Ishikawa (cell line): Measurements from ENCODE around the gene RAD51B.
A peak's percentile ranks its signal among the peaks of the same experiment; 100 is the strongest.

Experiments used
- CEBPB ChIP-seq: IDR thresholded peaks from 2 replicates; pipeline ENCODE4 v1.6.1; 2012
- CREB1 ChIP-seq: IDR thresholded peaks from 2 replicates; pipeline ENCODE4 v1.6.1; 2012; ENCODE audit warnings: low read depth
- EGR1 ChIP-seq: IDR thresholded peaks from 2 replicates; pipeline ENCODE4 v1.6.1; 2012
- EP300 ChIP-seq: IDR thresholded peaks from 2 replicates; pipeline ENCODE4 v1.6.1; 2012; ENCODE audit warnings: borderline replicate concordance
- FOXM1 ChIP-seq: IDR thresholded peaks from 2 replicates; pipeline ENCODE4 v1.6.1; 2012; ENCODE audit warnings: low read depth, borderline replicate concordance
- MAX ChIP-seq: IDR thresholded peaks from 2 replicates; pipeline ENCODE4 v1.6.1; 2012
- NFIC ChIP-seq: IDR thresholded peaks from 2 replicates; pipeline ENCODE4 v1.6.1; 2012
- RAD21 ChIP-seq: IDR thresholded peaks from 2 replicates; pipeline ENCODE4 v1.6.1; 2012; ENCODE audit warnings: low read depth
- TAF1 ChIP-seq: IDR thresholded peaks from 2 replicates; pipeline ENCODE4 v1.6.1; 2012; ENCODE audit warnings: low read depth, mild to moderate bottlenecking
- TCF12 ChIP-seq: IDR thresholded peaks from 2 replicates; pipeline ENCODE4 v1.6.1; 2012; ENCODE audit warnings: low read depth
- TEAD4 ChIP-seq: IDR thresholded peaks from 2 replicates; pipeline ENCODE4 v1.6.1; 2012
- YY1 ChIP-seq: IDR thresholded peaks from 2 replicates; pipeline ENCODE4 v1.6.1; 2012; ENCODE audit warnings: low read depth
- ZBTB7A ChIP-seq: IDR thresholded peaks from 2 replicates; pipeline ENCODE4 v1.6.1; 2012; ENCODE audit warnings: low read depth
- TF ChIP-seq, protein P1 (sequence below): IDR thresholded peaks from 2 replicates; pipeline ENCODE4 v1.6.1; 2012; ENCODE audit warnings: low read depth, mild to moderate bottlenecking
- TF ChIP-seq, protein P2 (sequence below): IDR thresholded peaks from 2 replicates; pipeline ENCODE4 v1.6.1; 2012

Gene RAD51B

DNA sequence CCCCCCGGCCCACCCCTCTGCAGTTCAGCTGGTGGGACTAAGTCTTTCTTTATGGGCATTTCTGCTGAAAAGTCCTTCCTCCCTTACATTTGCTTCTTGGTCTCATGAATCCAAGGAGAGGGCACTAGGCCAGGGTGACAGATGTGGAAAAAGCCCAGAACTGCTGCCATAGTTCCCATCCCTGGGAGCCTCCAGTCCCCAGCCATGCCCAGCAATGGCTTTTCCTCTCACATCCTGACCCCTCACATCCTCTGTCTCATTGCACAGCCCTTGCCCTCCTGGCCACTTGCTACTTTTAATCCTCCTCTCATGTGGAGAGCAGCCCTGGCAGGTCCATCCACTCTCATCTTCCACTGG is 850.8 kb downstream of the RAD51B start:
- TF ChIP-seq TCF12, result no peak

- TF ChIP-seq EP300 (no peak), MAX (no peak), RAD21 (no peak), ZBTB7A (no peak), TEAD4 (no peak), TCF12 (no peak), EGR1 (no peak)
- TF ChIP-seq, protein P1, sequence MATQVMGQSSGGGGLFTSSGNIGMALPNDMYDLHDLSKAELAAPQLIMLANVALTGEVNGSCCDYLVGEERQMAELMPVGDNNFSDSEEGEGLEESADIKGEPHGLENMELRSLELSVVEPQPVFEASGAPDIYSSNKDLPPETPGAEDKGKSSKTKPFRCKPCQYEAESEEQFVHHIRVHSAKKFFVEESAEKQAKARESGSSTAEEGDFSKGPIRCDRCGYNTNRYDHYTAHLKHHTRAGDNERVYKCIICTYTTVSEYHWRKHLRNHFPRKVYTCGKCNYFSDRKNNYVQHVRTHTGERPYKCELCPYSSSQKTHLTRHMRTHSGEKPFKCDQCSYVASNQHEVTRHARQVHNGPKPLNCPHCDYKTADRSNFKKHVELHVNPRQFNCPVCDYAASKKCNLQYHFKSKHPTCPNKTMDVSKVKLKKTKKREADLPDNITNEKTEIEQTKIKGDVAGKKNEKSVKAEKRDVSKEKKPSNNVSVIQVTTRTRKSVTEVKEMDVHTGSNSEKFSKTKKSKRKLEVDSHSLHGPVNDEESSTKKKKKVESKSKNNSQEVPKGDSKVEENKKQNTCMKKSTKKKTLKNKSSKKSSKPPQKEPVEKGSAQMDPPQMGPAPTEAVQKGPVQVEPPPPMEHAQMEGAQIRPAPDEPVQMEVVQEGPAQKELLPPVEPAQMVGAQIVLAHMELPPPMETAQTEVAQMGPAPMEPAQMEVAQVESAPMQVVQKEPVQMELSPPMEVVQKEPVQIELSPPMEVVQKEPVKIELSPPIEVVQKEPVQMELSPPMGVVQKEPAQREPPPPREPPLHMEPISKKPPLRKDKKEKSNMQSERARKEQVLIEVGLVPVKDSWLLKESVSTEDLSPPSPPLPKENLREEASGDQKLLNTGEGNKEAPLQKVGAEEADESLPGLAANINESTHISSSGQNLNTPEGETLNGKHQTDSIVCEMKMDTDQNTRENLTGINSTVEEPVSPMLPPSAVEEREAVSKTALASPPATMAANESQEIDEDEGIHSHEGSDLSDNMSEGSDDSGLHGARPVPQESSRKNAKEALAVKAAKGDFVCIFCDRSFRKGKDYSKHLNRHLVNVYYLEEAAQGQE, result no peak
Measured at GRCh38 chr14:68671909-68672308, 852.3 kb downstream of the RAD51B start.

DNA sequence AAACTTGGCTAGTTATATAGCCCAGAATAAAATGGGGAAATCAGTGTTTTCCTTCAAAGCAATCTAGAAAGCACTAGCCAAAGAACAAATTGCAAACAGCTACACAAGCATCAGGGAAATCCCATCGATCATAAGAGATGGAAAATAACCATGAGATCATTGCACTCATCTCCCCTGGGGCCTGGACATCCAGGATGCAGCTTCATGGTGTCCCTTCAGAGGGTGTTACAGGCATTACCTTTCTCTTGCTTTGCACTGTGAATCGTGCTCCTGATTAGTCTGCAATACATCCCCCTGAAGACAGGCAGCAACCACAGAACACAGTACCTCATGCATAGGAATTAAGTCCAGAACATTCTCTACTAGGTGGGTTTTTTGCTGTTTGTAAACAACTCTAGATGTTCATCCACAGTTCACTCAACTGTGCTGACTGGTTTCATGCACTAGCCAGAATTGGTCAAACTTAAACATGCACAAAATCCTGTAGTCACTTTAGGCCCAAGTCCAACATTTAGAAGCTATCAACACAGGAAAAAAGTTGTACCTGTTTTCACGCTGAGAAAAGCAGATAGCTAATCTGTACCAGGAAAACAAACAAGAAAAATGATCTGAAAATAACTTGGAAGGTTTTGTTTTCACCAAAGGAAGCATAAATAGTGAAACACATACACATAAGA is 853.2 kb downstream of the RAD51B start:
- TF ChIP-seq NFIC (no peak), EGR1 (no peak), MAX (no peak), CEBPB (no peak), EP300 (no peak), RAD21 (no peak), TCF12 (no peak)

GRCh38 chr14:68673464-68673863 is 853.9 kb downstream of the RAD51B start:
- TF ChIP-seq TEAD4 (no peak), MAX (no peak), TAF1 (no peak), CEBPB (no peak), RAD21 (no peak), EP300 (no peak), NFIC (no peak), ZBTB7A (no peak), TCF12 (no peak), EGR1 (no peak), CREB1 (no peak), YY1 (no peak)
- TF ChIP-seq, protein P2, sequence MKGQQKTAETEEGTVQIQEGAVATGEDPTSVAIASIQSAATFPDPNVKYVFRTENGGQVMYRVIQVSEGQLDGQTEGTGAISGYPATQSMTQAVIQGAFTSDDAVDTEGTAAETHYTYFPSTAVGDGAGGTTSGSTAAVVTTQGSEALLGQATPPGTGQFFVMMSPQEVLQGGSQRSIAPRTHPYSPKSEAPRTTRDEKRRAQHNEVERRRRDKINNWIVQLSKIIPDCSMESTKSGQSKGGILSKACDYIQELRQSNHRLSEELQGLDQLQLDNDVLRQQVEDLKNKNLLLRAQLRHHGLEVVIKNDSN, result no peak
- TF ChIP-seq, protein P1, result no peak

DNA sequence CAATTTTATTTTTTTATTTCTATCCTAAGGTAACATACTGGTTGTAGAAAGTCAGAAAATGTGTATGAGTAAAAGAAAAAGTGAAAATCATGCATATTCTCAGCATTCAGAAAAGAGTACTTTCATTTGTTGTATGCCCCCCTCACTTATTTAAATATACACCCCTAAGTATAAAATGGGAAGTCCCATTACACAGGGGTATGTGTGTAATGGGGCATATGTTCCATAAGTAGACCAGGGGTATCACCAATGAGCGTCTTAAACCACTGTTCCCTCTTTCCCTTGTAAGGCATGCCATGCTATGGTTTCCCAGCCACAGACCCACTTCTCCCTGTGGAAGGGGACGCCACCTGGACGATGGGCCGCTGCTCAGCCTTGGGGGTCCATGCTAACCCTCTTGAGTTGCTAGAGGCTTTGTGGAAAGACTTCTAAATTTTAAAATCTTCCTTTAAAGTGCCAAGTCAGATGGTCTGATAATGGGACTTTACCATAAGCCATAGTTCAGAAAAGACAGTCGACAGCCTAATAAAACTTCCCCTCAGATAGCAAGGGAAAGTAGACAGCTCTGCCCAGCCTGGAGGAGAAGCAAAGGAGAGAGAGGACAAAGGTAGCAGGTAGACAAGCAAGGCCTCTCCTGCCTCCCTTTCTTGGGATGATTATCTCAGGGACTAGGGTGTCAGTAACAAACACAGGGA is 855.1 kb downstream of the RAD51B start:
- TF ChIP-seq NFIC (no peak), EP300 (no peak)

DNA sequence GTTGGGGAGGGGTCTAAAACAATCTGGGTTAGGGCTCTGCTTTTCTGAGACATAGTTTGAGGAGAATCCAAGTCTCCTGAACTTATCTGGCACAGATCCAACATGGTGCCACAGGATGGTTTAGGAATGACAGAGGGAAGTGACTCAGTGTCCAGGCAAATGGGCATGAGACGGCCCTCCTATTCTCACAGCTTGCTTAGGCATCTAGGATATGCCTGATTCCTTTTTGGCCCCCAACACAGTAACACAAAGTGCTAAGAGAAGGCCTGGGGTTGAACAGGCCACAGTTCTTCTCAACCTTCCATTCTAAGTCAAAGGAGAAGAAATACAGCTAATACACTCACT is 855.6 kb downstream of the RAD51B start:
- TF ChIP-seq MAX, result no peak
- TF ChIP-seq EGR1, result no peak
- no peak for TF ChIP-seq FOXM1
- peak; percentile 62 for TF ChIP-seq NFIC

DNA sequence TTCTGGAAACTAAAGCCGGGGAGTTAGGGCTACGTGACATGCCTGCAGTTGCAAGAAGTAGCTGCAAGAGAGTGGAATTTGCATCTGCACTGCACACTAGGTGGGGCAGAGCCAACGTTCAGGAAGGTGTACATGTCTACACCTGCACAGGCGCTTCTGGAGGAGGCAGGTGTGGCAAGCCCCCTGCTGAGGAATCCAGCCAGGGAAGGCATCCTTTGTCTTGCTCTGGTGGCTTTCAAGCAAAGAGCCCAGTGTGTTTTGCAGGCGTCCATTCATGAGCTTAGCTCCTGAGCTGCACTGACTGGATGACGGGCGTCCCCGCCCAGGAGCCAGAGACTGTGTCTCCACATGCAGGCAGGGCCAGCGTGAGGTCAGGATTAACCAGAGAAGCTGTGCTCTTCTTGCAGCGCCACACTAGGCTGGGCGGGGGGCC is 856.9 kb downstream of the RAD51B start:
- TF ChIP-seq MAX (peak; percentile 64), ZBTB7A (no peak; the same call in 1 of the 2 replicates), RAD21 (peak; percentile 41), FOXM1 (peak; percentile 53; the same call in 1 of the 2 replicates), CEBPB (no peak; the same call in 1 of the 2 replicates), EP300 (peak; percentile 84), EGR1 (no peak), CREB1 (no peak), TEAD4 (peak; percentile 78), TAF1 (no peak), YY1 (peak; percentile 68), NFIC (peak; percentile 52), TCF12 (peak; percentile 94)
- TF ChIP-seq, protein P1, result no peak
- TF ChIP-seq, protein P2, result peak; percentile 27; the same call in 1 of the 2 replicates
